HG03103 (cell line): ENCODE measurements around the gene PLCG1.
"Not testable (repeated sequence)": the region's sequence is repeated elsewhere in the genome, so short reads cannot be mapped to it uniquely, and the experiment has no call there.

Source experiments
- ATAC-seq: cut with Tn5 transposase; IDR thresholded peaks from one replicate; pipeline ENCODE4 v1.9.1; 2021; ENCODE audit warnings: low read depth; ENCODE audit not compliant: unreplicated experiment

The PLCG1 gene

DNA sequence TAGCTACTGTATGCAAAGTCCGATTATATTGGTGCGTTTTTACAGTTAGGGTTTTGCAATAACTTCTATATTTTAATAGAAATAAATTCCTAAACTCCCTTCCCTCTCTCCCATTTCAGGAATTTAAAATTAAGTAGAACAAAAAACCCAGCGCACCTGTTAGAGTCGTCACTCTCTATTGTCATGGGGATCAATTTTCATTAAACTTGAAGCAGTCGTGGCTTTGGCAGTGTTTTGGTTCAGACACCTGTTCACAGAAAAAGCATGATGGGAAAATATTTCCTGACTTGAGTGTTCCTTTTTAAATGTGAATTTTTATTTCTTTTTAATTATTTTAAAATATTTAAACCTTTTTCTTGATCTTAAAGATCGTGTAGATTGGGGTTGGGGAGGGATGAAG is 13.7 kb upstream of the PLCG1 start:
- ATAC-seq, result no peak

DNA sequence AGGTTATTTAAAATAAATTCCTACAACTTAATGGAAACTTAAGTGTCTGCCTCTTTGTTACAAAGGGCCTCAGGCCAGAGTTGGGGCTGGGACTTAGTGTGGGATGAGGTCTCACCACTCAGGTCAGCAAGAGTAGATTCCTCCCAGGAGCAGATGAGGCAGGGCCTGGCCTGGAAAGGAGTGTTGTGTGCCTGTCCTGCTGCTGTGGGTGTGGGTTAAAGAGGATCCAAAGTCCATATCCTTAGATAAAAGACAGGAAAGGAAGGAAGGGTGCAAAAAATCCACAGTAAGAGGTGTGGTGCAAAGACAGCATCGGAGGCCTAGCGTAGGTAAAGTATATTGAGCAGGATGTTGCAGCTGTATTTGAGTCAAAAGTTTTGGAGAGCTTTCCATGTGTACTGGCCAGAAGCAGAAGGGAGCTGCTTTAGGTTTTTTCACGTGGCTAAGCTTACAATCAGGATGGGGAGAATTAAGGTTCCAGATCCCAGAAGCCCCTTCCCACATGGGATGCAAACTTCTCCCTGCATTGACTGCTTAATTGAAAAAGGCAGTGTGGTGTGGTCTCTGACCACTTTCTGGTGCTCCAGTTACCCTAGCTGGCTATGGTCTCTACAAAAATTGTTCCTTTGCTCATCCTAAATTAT is 12.8 kb upstream of the PLCG1 start:
- ATAC-seq, result no peak

DNA sequence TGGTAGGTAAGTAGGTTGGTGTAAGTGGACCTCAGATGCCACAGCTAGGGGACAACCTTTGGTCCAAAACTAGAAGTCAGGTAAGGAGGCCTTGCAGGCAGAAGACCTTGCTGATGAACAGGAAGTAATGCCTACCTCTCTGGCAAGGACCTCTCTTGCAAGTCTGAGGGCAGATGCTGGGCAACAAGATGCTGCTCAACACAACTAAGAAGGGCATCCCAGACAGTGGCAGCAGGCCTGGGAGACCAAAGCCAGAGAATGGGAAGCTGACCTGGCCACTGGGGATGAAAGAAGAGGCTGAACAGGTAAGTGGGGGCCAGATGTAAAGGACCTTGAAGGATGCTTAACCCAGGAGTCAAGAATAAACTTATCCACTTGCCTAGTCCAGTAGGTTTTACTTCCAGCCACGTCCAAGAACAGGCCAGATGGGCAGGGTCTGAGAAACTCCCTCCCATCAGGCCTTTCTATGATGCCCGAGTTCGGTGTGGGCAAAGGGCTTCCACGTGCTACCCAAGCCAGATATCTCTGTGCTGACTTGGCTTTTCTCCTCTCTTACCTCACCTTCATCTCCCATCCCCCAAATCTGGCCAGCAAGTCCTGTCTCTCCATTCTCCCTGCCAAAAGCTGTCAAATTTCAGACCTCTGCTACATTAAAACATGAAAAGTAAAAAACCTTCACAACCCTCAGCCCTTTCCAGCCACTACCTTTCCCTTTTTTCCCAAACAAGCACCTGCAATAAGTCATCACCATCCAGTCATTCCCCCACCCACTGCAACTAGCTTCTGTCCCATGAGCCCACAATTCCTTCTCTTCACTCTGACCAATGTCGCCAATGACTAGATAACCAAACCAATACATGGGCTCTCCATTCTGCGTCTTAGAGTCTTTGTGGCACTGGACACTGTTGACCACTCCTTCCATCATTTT is 11.5 kb upstream of the PLCG1 start:
- ATAC-seq, result no peak

DNA sequence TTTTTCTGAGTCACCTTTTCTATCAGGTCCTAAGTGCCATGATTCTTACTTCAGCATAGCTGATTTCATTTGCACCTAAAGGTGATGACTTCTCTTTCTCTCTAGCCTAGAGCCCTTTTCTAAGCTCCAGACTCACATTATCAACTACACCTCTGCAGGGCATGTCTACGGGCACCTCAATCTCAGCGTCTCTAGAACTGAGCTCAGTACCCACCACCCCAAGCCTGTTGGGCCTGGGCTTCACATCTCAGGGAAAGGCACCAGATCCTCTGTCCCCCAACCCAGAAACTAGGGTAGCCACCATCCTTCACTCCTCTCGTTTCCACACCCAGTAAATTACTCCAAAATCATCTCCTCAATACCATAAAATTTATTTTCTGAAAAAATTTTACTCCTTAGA is 10.6 kb upstream of the PLCG1 start:
- ATAC-seq, result no peak

DNA sequence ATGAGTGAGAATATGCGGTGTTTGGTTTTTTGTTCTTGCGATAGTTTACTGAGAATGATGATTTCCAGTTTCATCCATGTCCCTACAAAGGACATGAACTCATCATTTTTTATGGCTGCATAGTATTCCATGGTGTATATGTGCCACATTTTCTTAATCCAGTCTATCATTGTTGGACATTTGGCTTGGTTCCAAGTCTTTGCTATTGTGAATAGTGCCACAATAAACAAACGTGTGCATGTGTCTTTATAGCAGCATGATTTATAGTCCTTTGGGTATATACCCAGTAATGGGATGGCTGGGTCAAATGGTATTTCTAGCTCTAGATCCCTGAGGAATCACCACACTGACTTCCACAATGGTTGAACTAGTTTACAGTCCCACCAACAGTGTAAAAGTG is 9.0 kb upstream of the PLCG1 start:
- not testable (repeated sequence) for ATAC-seq

DNA sequence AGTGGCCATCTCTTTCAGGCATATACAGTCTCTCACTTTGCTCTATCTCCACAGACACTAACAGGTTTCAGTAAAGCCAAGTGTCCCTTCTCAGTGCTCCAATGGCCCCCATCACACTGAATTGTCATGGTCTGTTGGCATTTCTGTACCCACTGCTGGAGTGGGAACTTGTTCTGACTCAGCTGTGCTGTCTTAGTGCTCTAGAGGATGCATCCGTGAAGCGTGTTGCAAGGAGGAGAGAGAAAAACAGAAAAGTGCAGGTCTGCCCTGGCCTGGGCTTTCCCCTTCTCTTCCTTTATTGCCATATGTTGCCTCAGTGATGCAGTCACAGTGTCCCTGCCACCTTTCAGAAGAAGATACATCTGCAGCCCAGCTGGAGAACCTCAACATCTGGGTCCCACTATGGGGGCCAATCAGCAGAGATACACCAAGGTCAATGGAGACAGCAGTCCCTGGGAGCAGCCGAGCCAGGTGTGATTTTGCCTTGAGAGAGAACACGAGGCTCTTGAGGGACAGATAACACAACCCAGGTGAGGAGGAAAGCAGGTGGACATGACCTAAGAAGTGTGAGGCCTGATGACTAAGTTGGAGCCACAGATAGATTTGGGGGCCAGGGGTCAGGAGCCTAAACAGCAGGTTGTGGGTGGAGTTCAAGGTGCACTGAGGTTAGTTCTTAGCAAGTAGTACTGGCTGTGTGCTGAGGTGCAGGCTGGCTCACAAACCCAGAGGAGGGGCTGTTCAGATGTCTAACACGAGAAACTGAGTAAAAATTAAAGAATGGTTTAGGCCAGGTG is 5.6 kb upstream of the PLCG1 start:
- no peak for ATAC-seq

DNA sequence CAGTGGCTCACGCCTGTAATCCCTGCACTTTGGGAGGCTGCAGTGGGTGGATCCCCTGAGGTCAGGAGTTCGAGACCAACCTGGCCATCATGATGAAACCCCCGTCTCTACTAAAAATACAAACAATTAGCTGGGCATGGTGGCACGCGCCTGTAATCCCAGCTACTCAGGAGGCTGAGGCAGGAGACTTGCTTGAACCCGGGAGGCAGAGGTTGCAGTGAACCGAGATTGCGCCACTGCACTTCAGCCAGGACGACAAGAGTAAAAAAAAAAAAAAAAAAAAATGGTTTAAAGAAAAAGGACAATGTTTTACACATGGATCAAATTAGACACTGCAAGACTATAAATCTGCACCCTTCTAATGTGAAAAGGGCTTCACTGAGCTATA is 5.0 kb upstream of the PLCG1 start:
- ATAC-seq, result not testable (repeated sequence)

DNA sequence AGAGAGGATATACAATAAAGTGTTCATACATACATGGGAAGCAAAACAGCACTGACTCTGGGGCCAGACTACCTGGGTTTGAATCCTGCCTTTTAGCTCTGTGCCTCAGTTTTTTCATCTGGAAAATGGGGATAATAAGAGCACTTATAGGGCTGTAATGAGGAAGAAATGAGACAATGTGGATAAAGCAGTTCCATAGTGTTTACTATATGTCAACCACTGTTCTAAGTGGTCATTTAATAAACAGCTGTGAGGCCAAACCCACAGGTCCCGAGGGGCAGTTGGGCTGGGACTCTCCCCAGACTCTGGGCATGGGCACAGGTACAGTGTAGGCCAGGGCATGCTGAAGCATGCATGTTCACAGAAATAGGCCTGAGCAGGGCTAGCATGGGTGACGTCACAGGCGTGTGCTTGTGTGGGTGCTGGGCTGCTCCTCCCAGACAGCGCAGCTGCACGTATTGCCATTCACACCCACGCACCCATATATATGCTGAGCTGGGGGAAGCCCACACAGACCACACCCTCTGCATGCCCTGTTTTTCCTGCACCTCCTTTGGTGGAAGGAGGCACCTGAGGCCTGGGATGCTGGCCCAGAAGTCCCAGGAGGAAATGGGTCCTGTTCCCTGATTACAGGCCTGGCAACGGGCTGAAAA is 3.5 kb upstream of the PLCG1 start:
- peak; percentile 41 for ATAC-seq

DNA sequence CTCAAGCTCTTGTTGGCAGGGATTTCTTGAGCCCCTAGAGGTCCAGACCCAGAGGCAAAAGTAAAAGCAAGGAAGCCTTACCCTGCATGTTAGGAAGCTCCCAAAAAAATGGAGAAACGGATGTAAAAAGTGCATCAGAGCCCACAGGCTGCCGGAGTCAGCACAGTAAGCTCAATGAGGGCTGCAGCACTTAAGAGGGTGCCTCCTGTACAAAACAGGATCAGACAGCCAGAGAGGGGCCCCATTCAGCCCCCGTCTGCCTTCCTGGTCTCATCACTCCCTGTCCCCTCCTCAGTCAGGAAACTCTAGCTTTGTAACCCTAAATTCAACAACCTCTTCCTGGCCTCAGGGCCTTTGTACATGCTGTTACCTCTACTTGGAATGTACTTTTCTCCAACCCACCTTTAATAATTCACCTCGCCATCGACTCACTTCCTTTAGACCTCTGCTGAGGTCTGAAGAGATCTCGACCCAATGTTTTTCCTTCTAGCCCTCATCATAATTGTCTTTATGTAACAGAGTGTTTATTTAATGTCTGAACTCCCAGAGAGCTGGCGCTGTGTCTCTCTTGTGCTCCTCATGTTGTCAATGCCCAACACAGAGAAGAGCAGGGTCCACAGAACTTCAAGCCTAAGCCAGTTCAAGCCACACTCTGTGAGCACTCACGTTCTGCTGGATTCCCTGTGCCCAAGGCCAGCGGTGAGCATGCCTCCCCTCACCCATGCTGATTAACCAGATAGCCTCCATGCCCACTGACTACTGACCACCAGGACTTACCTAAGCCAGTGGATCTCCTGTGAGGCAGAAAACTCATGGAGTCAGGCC is 2.8 kb upstream of the PLCG1 start:
- no peak for ATAC-seq

DNA sequence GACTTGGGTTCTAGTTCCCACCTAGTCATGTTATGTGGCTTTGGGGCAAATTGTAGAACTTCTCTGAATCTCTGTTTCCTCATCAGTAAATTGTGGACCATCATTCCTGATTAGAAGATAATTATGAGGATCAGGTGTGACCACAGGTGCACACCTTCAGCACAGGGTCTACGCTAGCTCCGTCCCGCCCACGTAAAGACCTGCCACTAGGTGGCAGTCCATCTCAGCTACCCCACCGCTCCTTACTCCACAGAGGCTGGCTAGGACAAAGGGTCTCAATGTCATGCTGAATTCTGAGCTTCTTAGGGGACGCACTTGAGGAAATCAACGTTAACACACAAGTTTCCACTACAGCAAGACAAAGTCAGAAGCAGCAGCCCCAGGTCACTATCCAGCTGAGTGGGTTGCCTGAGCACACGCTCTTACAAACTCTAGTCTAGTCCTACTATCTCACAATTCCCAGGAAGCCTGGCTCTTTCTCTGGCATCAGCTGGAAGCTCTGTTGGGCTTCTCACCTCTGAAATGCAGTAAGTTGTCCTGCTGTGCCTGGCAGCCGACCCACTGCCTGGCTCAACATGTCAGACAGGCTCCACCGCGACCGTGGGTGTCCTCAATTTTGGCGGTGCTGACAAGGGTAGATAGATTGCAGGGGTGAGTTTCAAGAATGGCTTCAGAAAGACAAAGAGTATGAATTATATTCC is 2.0 kb upstream of the PLCG1 start:
- ATAC-seq, result no peak

DNA sequence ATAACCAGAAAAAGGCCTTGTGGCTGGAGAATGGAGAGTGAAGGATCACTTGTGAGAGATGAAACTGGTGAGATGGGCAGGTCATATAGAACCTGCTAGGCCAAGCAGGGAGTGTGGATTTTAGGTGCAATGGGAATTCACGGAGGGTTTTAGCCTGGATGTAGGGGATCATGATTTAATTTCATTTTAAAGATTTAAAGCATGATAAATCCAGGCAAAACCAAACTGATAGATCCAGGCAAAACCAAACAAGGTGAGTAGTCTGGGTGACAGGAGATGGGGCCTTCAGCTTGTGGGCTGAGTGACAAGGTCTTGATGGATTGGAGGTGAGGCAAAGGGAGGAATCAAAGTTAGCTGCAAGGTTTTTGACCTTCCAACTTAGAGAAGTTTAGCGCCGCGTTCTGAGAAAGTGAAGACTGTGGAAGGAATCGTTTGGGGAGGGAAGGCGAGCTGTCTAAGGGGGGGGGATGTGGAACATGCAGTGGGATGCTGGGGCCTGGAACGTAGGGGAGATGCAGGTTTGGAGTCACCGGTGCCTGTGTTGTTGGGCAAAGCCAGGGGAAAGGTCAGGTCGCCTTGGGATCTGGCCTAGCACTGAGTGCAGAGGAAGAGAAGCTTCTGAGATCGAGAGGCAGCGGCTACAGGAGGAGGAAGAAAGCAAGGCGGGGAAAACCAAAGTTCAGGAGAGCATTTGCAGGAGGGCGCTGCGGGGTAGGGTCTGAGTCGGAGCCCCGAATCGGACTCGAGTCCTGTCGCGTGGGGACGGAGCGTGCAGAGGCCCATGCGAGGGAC is 1.3 kb upstream of the PLCG1 start:
- no peak for ATAC-seq

DNA sequence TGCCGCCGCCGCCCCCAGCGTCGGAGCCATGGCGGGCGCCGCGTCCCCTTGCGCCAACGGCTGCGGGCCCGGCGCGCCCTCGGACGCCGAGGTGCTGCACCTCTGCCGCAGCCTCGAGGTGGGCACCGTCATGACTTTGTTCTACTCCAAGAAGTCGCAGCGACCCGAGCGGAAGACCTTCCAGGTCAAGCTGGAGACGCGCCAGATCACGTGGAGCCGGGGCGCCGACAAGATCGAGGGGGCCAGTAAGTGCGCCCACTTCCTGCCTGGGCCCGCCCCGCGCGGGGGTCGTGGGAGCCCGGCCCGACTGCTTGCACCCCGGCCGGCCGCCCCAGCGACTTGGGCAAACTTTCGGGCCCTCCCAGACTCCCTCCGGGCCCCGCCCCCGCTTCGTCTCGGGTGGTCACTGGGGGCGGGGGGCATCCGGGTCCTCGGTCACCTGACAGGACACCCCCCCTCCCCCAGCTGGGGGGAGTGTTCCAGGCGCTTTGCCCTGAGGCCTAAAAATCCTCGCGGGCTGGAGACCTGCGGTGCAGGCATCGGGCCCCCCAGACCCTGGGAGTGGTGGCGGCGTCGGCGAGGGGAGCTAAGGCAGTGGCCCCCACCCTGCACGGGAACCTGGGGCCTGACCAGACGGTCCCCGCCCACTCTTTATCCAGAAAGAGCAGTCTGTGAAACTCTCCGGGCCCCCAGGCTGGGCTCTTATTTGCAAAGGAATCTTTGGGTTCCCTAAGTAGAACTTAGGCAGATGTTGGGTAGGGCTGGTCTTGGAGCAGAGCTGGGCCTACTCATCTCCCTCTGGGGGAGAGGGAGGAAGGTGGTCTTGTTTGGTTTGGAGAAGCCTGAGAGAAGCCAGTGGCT is 501 bp downstream of the PLCG1 start:
- ATAC-seq, result peak; percentile 9

DNA sequence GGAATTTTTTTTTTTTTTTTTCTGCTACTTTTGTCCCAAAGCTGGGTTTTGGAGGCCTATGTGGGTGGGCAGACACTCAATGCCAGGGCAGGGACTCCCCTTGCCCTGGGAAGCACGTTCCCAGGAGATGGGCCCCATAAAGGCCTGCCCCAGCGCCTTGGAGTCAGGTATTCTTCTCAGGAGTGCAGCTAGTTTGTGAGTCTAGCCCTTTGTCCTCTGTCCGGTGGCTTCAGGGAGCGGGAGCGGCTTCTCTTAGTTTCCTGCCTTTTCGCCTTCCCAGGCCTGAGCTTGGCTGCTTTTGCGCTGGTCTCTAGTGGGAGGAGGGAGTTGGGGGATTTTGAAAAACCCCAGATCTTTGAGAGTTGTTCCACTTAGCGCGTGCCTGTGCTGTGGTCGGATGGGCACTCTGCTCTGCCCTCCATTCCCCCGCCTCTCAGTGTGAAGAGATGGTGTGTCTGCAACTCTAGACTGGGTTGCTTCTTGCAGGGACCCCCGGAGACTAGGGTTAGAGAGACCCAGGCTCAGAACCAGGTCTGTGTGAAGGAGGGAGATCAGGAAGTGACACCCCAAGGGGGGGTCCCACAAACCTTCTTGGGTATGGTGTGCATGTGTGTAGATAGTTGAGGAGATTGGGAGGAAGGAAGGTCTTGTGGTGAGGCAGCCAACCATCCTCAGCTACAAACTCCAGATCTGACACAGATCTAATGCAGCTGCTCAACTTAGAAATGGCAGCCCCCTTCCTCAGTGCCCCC is 1.3 kb downstream of the PLCG1 start:
- no peak for ATAC-seq

DNA sequence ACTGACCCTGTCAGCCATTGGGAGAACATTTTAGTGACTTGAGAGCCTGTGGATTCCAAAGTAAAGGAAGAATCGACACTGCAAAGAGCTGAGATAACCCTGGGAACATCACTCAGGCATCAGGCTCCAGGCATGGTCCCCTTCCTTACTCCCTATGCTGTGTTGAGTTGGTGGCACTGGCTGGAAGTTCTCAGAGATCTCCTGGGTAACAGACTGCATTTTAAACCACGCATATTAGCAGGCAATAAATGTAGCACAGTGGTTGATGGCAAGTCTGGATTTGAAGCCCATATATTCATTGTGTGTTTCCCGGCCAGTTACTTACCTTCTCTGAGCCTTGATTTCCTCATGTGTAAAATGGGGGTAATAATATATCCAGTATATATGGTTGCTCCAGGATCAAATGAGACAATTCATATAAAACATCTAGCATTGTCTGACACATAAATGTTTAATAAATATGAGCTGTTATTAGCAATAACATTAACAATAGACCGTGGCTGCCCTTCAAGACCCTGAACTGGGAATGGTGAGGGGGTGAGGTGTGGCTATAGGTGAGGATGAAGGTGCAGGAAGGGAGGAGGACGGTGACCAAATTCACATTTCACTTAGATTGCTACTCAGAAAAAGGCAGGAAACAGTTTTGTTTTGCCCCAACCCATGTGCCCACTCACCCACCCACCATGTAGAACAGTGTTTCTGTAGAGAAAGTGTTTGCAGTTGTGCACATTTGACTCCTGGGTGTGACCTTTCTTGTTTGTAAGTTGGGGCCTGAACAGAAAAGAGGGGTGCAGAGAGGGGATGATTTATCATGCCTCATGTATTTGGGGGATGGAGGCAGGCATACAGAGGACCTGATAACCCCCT is 2.1 kb downstream of the PLCG1 start:
- ATAC-seq, result no peak

DNA sequence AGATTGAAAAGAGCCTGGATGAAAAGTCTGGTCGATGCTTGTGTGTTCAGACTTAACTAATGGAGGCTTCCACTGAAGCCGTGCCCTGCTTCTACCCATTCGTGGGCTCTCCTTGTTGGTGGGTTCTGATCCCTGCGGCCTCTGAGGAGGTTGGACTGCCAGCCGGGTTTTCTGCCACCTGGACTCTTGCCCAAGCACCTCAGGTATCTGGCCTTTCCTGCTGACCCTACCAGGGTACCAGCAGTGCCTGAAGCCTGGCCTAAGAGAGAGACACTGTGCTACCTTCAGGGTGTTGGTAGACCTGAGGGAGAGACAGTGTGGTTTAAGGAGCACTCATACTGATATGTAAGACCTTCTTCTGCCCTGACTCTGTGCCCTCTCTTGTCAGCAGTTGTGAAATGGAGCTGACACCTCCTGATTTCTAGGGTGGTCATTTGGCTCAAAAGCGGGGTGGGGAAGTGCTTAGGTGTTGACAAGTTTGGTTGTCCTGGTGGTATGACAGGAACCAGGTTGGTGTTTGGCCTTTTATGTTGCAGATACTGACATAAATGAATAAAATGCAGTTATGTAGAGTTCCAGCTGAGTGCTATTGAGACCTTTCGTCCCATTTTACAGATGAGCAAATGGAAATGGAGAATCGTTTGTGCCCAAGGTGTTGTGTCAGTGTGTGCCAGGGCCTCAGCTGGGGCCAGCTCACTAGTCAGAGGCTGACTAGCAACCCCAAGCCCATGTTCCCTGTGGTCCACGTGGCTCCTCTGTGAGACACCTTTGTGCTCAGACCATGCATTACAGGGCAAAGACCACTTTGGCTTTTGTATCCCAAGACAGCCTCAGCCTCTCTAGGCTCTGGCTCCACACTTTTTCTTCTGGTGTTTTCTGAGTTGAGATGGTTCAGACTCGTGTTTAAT is 3.1 kb downstream of the PLCG1 start:
- no peak for ATAC-seq
